Smooth muscle cell of the pulmonary artery (primary cell): ENCODE measurements around the gene TTI1. TPM values are rescaled to one million over a fixed set of nuclear protein-coding genes. Genes with fewer than 3 reads are reported as not detected.

Experiments
- total RNA-seq: library from RNA; depleted of rRNA; stranded (reverse); fragments of >200 nt; gene quantifications from 2 replicates; pipeline ENCODE4 v1.2.3, GENCODE V29; 2014

Gene TTI1
- 19.0 and 19.2 TPM in 2 replicates for total RNA-seq

GRCh38 chr20:38033330-38034107, at the start of gene TTI1, which contains the start of gene RPRD1B:
Gene TTI1, minus strand, starts transcription at chr20:38033456. Its CDS starts 19,640 bp downstream, at chr20:38013816.
Gene RPRD1B, plus strand, starts transcription at chr20:38033746. Its CDS starts 202 bp downstream, at chr20:38033948.

Other genes starting within 250 kb of the TTI1 start
- 2.1 and 2.5 TPM in 2 replicates for gene VSTM2L, start 130.3 kb downstream of the TTI1 start, total RNA-seq
- 22.2 and 23.7 TPM in 2 replicates for gene RPRD1B, start 290 bp upstream of the TTI1 start, total RNA-seq
- gene TGM2, start 131.8 kb upstream of the TTI1 start, total RNA-seq, result 433 and 594 TPM in 2 replicates
- 4.7 and 5.9 TPM in 2 replicates for gene KIAA1755, start 227.3 kb upstream of the TTI1 start, total RNA-seq